Measurements from ENCODE around the gene MESP1. TPM values are rescaled to one million over a fixed set of nuclear protein-coding genes. Genes with fewer than 3 reads are reported as not detected.

MESP1 gene
- total and polyA plus RNA-seq, 2 of the 13 experiments (the other 11 are each of a cell fraction or from before 2014, with no cell fraction given) = not detected

GRCh38 chr15:89749054-89749453 lies 2.0 kb downstream of the MESP1 start:
- no peak overlapping the region for H3K4me3 ChIP-seq (replicated peaks in 1 of 3; ENCODE audit: insufficient read depth in 1 of 3, low read depth in 2 of 3, low read length in 3 of 3)
- no peak overlapping the region for H3K27ac ChIP-seq (ENCODE audit: extremely low read length, insufficient read depth, low read length)
- peaks cover 12 to 56% of the 10 kb centered on the region in 2 experiments; a peak in 4 of 5 replicates for H3K27me3 ChIP-seq (ENCODE audit: control insufficient read depth in 1 of 2, insufficient read depth in 2 of 2, low read length in 2 of 2)
- FAIRE-seq (no peak), ATAC-seq (no peak), DNase-seq (ENCODE audit: low spot score) (no peak)
- in situ Hi-C loops (cut with HindIII; ENCODE audit: extremely low pct_ligation_motif_present, low pct_unique_long_range_greater_than_20kb) (loop anchor here (25.0 kb wide), 1 partner anchor 338 kb away; no protein-coding TSS in a partner anchor), intact Hi-C loops (cut with micrococcal nuclease; ENCODE audit: unreplicated experiment) (no loop called here)
- WGBS (ENCODE audit: low lambda C conversion rate) = 57% methylated on average over 7 of the region's 7 CpGs
- H3K9me3 ChIP-seq (ENCODE audit: low read length) = no peaks in the 10 kb centered on the region
- no peaks in the 10 kb centered on the region for H3K36me3 ChIP-seq (replicated peaks in 1 of 2; ENCODE audit: control insufficient read depth in 1 of 2, insufficient read depth in 2 of 2, low read length in 2 of 2)
- H3K4me2 ChIP-seq (ENCODE audit: low read depth, low read length) = no peak overlapping the region
- no TSS peak for BruUV-seq (replicated peaks)
- TF ChIP-seq SETDB1 (CRISPR knock-in tag; IDR thresholded peaks at IDR 0.05; ENCODE audit: borderline replicate concordance) = no peak
- no peak for TF ChIP-seq ATM (IDR thresholded peaks at IDR 0.05; ENCODE audit: borderline replicate concordance)
- no peak for TF ChIP-seq NFAT5 (CRISPR knock-in tag; IDR thresholded peaks at IDR 0.05)
- TF ChIP-seq HINFP (CRISPR knock-in tag; IDR thresholded peaks at IDR 0.05; ENCODE audit: low read depth) = no peak
- no peaks in the 10 kb centered on the region for H3K79me2 ChIP-seq (ENCODE audit: insufficient read depth, low read length)
- CTCF ChIA-PET (ENCODE audit: low intra/inter-chr PET ratio, low total read pairs) = no interaction called here
- no peaks in the 10 kb centered on the region for H4K20me1 ChIP-seq (ENCODE audit: insufficient read depth, low read length)
- POLR2A ChIA-PET = no interaction called here
- no peak overlapping the region for H3K9ac ChIP-seq (ENCODE audit: insufficient read depth, low read depth, low read length)
- no peak overlapping the region for H2AFZ ChIP-seq (ENCODE audit: low read length)
- peaks cover 8% of the 10 kb centered on the region for H3K4me1 ChIP-seq (ENCODE audit: insufficient read depth, low read length)

All from HepG2 (cell line).